ENCODE data around the gene ENAM. TPM values are rescaled to one million over a fixed set of nuclear protein-coding genes. Genes with fewer than 3 reads are reported as not detected.

ENAM gene
- total RNA-seq, 1 experiment from 2014 or later = not detected

DNA sequence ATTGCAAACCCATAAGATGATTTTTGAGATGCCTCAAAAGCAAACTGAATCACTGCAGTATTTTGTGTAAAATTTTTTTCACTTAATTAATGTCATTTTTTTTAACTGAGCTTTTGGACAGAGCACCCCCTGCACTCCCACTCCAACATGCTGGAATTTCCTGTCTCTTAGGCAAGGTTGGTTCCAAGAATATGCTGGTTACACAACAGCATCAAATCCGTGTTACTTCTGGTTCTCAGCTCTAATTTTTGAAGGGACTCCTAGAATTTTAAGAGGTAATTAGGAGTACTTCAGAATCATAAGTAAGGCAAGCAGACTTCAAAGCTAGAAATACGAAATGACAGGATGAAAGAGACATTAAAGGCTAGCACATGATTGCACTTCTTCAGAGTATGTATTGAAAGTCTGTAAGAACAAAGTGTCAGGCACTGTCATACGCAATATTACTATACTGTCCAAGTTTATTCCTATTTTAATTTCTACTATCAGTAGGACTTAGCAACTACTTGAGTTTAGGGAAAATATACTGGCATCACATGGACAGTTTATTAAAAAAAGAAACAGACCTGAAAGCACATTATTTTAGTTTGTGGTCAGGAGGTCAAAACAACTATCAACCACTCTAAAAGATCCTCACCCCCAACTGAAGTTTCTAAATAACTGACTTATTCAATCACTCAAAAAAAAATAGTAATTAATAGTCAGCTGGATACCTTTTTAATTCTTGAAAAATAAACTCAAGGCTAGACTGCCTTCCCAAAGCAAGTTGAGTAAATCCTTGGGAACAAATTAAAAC lies 39.4 kb downstream of the ENAM start:
- Histone ChIP-seq H3K27me3 (ENCODE audit: control insufficient read depth, insufficient read depth, low read length) (no peaks in the 10 kb centered on the region), H3K9me3 (ENCODE audit: control insufficient read depth, insufficient read depth, low read depth, low read length) (no peaks in the 10 kb centered on the region), H3K27ac (ENCODE audit: low read length) (no peak overlapping the region), H3K36me3 (ENCODE audit: control insufficient read depth, insufficient read depth, low read length) (no peaks in the 10 kb centered on the region), H3K4me1 (ENCODE audit: control insufficient read depth, insufficient read depth, low read length) (no peaks in the 10 kb centered on the region), H3K4me3 (ENCODE audit: low read depth in 2 of 2, low read length in 2 of 2) (no peak overlapping the region)
- no peak for TF ChIP-seq SIN3A (IDR thresholded peaks at IDR 0.05; ENCODE audit: borderline replicate concordance, insufficient read depth, low read depth, low read length)
- TF ChIP-seq, protein P1, sequence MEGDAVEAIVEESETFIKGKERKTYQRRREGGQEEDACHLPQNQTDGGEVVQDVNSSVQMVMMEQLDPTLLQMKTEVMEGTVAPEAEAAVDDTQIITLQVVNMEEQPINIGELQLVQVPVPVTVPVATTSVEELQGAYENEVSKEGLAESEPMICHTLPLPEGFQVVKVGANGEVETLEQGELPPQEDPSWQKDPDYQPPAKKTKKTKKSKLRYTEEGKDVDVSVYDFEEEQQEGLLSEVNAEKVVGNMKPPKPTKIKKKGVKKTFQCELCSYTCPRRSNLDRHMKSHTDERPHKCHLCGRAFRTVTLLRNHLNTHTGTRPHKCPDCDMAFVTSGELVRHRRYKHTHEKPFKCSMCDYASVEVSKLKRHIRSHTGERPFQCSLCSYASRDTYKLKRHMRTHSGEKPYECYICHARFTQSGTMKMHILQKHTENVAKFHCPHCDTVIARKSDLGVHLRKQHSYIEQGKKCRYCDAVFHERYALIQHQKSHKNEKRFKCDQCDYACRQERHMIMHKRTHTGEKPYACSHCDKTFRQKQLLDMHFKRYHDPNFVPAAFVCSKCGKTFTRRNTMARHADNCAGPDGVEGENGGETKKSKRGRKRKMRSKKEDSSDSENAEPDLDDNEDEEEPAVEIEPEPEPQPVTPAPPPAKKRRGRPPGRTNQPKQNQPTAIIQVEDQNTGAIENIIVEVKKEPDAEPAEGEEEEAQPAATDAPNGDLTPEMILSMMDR (IDR thresholded peaks at IDR 0.05) = no peak
- no peak for TF ChIP-seq TCF7L2 (IDR thresholded peaks at IDR 0.05; ENCODE audit: low read depth, low read length)
- no peak for TF ChIP-seq POLR2AphosphoS5 (IDR thresholded peaks at IDR 0.05; ENCODE audit: low read depth, low read length)
- TF ChIP-seq, protein P2, sequence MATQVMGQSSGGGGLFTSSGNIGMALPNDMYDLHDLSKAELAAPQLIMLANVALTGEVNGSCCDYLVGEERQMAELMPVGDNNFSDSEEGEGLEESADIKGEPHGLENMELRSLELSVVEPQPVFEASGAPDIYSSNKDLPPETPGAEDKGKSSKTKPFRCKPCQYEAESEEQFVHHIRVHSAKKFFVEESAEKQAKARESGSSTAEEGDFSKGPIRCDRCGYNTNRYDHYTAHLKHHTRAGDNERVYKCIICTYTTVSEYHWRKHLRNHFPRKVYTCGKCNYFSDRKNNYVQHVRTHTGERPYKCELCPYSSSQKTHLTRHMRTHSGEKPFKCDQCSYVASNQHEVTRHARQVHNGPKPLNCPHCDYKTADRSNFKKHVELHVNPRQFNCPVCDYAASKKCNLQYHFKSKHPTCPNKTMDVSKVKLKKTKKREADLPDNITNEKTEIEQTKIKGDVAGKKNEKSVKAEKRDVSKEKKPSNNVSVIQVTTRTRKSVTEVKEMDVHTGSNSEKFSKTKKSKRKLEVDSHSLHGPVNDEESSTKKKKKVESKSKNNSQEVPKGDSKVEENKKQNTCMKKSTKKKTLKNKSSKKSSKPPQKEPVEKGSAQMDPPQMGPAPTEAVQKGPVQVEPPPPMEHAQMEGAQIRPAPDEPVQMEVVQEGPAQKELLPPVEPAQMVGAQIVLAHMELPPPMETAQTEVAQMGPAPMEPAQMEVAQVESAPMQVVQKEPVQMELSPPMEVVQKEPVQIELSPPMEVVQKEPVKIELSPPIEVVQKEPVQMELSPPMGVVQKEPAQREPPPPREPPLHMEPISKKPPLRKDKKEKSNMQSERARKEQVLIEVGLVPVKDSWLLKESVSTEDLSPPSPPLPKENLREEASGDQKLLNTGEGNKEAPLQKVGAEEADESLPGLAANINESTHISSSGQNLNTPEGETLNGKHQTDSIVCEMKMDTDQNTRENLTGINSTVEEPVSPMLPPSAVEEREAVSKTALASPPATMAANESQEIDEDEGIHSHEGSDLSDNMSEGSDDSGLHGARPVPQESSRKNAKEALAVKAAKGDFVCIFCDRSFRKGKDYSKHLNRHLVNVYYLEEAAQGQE (IDR thresholded peaks at IDR 0.05; ENCODE audit: insufficient read depth in 1 of 2, low read depth in 2 of 2, low read length in 1 of 2) = no peak
- CTCF ChIA-PET = no interaction called here
- no TSS peak for BruUV-seq (replicated peaks)
- no peak for ATAC-seq
- POLR2A ChIA-PET = interaction anchor here (0.7 kb wide), 1 partner anchor 17 kb away, joined by 3 read pairs; no protein-coding TSS in a partner anchor
- intact Hi-C loops (cut with micrococcal nuclease; ENCODE audit: unreplicated experiment) = no loop called here
- DNase-seq (ENCODE audit: low read depth, low spot score) = no peak
- in situ Hi-C loops (cut with HindIII; ENCODE audit: low pct_unique_long_range_greater_than_20kb, low sequenced_read_pairs) = no loop called here

DNA sequence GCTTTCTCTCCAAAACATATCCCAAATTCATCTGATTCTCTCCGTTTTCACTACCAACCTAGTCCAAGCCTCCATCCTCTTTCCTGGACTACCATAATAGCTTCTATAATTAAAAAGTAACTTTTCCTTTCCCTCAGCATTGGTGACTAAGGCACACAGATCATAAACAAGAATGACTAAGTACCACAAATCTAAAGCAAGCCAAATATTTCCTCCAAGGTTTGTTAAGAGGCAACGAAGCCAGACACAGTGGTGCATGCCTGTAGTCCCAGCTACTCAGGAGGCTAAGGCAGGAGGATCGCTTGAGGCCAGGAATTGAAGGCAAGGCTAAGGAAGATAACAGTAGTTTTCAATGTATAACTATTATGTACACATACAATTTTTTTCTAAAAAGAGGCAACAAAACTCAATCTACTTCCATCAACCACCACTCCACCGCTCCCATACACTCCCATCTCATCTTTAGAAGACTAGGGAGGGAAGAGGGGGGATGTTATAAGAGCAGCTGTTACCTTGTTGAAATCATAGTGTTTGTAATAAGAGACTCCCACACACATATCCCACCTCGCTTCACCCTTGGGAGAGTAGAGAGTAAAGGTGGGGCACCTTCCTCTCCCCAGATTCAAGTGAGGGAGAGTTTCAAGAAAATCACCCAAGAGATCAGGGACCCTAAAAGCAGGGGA lies 41.9 kb downstream of the ENAM start:
- in situ Hi-C loops (cut with HindIII; ENCODE audit: low pct_unique_long_range_greater_than_20kb, low sequenced_read_pairs) = no loop called here
- ATAC-seq (no peak; the same call in 1 of the 2 replicates), DNase-seq (ENCODE audit: low read depth, low spot score) (no peak)
- no TSS peak for BruUV-seq (replicated peaks)
- TF ChIP-seq TCF7L2 (IDR thresholded peaks at IDR 0.05; ENCODE audit: low read depth, low read length) (no peak), POLR2AphosphoS5 (IDR thresholded peaks at IDR 0.05; ENCODE audit: low read depth, low read length) (no peak)
- TF ChIP-seq, protein P2 (IDR thresholded peaks at IDR 0.05; ENCODE audit: insufficient read depth in 1 of 2, low read depth in 2 of 2, low read length in 1 of 2) = no peak
- TF ChIP-seq, protein P1 (IDR thresholded peaks at IDR 0.05) = no peak
- intact Hi-C loops (cut with micrococcal nuclease; ENCODE audit: unreplicated experiment) = no loop called here
- Histone ChIP-seq H3K27ac (ENCODE audit: low read length) (no peak overlapping the region), H3K4me1 (ENCODE audit: control insufficient read depth, insufficient read depth, low read length) (no peaks in the 10 kb centered on the region), H3K9me3 (ENCODE audit: control insufficient read depth, insufficient read depth, low read depth, low read length) (no peaks in the 10 kb centered on the region), H3K4me3 (ENCODE audit: low read depth in 2 of 2, low read length in 2 of 2) (no peak overlapping the region), H3K36me3 (ENCODE audit: control insufficient read depth, insufficient read depth, low read length) (no peaks in the 10 kb centered on the region), H3K27me3 (ENCODE audit: control insufficient read depth, insufficient read depth, low read length) (0 out of 2 replicates have a peak, but pooled peaks cover 2% of the 10 kb centered on the region)
- ChIA-PET POLR2A (no interaction called here), CTCF (no interaction called here)

Data from Panc1 (cell line).